Stimulated activated CD8-positive, alpha-beta memory T cell treated with anti-CD3 and anti-CD28 coated beads, Interleukin-7, amount 100 ng/mL, for 4 hours (primary cell): ENCODE data around the gene TLE6.
"Not testable (repeated sequence)": the region's sequence is repeated elsewhere in the genome, so short reads cannot be mapped to it uniquely, and the experiment has no call there.

Experiments used
- DNase-seq, 2 donors: peaks; one replicate each; pipeline ENCODE4 v3.0.0-alpha.2; 2020; ENCODE audit warnings: low read depth in 2 of 2

Gene TLE6

DNA sequence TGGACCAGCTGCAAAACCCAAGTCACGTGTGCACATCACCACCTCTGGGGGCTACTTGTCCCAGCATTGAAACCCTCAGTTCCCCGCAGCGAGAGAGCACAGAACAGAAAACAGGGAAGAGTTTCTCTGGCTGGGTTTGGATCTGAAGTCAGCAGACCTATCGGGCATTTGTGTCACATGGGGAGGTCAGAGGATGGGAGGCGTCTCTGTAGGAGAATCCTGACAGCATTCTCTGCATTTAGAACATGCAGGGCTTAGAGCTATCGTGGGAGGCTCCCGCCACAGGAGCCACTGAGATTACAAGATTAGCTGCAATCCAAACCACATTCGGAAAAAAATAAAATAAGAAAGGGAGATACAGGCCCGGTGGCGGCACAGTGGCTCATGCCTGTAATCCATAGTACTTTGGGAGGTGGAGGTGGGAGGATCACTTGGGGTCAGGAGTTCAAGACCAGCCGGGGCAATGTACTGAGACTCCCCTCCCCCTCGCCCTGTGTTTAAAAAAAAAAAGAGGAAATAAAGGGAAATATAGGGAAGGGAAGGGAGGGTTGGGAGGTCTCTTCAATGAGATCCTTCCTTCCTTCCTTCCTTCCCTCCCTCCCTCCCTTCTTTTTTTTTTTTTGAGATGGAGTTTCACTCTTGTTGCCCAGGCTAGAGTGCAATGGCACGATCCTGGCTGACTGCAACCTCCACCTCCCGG lies 2.9 kb upstream of the TLE6 start:
- DNase-seq: no peak

DNA sequence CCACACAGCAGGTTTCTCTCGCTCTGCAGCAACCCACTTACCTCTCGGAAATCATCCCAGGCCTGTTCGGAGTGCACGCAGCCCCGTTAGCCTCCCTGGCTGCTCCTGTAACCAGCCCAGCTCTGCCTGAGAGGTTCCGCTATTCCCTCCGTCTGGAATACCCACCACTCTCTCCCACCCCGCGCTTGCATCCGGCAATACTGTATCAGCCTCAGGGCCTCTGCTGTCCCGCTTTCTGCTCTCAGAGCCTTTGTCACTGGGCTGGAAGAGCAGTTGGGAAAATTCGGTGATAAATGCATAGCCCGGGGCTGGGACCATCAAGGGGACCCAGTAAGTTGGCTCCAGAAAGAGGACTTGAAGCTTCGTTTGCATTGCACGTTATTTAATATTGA lies 759 bp upstream of the TLE6 start:
- DNase-seq: no peak

DNA sequence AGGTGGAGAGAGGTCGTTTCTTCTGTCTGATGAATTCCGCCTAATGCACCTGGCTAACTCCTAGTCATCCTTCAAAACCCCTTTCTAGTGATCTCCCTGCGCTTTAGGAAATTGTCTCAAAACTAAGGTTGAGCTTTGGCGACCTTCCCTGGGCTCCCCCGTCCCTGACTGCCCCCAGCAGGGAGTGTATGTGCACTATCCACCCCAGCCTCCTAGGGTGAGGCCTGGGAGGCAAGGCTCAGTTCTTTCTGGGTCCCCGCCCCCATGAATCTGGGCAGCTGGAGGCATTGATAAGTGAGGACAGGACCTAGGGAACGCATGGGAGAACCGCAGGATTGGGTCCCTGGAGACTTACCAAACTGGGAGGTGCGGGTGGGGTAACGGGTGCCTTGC lies 378 bp downstream of the TLE6 start:
- no peak for DNase-seq

DNA sequence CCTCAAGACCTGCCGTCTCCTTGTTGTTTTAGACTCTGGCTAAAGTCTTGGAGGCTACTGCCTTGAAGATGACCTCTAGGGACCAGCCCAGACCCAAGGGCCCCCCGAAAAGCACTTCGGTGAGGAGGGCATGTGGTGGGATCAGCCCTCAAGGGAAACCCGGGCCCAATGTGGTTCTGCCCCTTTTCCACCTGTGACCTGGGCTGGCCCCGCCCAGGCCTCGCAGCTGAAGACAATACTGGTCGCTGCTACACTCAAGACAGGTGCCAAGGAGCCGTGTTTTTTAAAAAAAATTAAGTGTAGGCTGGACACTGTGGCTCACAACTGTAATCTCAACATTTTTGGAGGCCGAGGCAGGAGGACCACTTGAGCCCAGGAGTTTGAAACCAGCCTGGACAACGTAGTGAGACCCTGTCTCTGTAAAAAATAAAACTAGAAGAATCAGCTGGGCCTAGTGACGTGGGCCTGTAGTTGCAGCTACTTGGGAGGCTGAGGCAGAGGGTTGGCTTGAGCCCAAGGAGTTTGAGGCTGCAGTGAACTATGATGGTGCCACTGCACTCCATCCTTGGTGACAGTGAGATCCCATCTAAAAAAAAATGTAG lies 903 bp downstream of the TLE6 start:
- DNase-seq: no peak

DNA sequence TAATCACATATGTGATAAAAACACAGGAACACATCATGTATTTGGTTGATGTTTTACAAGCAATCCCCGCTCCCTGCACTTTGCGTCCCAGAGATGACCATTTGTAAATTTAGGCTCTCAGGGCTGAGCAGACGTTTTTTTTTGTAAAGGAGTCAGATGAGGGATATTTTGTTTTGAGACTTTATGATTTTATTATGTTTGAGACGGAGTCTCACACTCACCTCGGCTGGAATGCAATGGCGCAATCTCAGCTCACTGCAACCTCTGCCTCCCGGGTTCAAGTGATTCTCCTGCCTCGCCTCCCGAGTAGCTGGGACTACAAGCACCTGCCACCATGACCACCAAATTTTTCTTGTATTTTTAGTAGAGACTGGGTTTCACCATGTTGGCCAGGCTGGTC lies 1.4 kb downstream of the TLE6 start:
- no peak for DNase-seq

DNA sequence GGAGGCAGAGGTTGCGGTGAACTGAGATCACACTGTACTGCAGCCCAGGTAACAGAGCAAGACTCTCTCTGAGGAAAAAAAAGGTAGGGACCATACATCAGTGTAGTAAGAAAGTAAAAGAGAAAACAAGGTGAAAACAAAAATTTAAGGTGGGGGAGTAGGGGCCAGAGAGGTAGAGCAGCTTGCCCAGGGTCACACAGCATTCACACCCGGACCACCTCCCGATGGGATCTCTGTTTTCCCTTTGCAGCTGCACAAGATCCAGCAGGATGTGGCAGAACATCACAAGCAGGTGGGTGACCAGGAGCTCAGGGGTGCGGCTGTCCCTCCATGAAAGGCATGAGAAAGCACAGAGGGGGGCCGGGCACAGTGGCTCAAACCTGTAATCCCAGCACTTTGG lies 4.5 kb downstream of the TLE6 start:
- no peak for DNase-seq

DNA sequence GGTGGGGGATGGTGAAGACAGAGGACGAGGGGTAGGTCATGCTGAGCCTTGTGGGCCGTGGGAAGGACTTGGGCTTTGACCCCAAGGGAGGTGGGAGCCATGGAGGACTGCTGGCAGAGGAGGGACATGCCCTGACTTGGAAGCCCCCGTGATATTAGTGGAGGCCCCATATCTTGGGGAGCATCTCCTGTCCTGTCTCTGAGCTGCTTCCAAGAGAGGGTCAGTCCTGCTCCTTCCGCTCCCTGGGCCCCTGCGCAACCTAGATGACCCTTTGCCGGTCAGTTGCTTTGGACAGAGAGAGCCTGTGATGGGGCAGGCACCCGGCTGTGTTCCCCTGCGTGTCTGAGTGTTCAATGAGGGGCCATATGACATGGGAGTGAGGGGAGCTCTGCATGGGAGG lies 5.2 kb downstream of the TLE6 start:
- no peak for DNase-seq

DNA sequence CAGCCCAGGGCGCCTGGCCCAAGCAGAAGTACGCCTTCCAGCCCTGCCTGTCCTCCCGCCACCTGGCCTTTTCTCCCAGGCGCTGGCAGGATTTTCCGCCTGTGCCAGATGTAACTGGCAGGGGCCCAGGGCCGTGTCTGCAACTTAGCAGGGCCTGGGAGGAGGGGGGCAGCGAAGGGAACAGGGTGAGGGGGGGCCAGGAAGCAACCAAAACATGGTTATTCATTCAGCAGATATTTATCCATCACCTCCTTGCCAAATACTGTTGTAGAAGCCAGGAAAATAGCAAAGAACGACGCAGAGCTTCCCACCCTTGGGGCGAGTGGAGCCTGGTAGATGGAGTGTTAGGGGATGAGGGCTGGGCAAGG lies 5.6 kb downstream of the TLE6 start:
- no peak for DNase-seq

DNA sequence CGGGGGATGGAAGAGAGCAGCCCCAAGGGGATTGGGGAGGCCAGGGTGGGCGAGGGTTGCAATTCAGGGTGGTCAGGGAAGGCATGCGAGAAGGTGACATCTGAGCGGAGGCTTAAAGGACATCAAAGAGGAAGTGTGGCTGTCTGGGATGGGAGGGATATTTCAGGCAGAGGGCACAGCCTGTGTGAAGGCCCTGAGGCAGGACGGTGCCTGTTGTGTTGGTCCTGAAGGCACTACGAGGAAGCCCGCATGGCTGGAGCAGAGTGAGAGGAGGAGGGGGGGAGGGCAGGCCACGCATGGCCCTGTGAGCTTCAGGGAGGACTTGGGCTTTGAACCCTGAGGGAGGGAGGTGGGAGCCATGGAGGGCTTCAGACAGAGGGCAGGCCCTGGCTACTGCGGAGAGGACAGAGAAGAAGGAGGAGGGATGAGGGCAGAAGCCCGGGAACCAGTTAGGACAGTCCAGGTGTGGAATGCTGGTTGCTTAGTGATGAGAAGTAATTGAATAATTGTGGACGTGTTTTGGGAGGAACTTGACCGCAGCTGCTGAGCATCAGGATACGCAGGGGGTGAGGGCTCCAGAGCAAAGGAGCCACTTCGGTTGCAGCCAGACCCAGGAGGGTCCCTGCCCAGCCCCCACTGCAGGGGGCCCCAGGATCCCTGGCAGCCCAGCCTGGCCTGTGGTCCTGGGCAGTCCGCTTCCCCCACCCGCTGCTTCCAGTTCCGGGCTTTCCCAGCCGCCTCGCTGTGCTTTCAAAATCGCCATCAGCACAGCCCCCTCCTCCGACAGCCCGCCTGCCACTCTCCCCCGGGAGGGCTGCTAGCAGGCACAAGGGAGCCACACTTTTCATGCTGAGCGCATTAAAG lies 6.2 kb downstream of the TLE6 start:
- no peak for DNase-seq

DNA sequence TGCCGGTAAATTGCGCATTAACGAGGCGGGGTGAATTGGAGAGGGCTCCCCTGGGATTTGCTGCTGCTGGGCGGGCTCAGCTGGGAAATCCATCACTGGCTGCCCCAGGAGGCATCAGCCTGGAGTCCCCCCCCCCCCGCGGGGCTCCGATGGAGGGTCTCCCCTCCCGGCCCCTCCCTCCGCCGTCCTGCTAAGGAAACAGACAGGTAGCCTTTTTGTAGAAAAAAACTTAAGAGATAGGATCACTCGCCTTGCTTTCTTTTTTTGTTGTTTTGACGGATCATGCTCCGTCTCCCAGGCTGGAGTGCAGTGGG lies 6.8 kb downstream of the TLE6 start:
- no peak for DNase-seq

DNA sequence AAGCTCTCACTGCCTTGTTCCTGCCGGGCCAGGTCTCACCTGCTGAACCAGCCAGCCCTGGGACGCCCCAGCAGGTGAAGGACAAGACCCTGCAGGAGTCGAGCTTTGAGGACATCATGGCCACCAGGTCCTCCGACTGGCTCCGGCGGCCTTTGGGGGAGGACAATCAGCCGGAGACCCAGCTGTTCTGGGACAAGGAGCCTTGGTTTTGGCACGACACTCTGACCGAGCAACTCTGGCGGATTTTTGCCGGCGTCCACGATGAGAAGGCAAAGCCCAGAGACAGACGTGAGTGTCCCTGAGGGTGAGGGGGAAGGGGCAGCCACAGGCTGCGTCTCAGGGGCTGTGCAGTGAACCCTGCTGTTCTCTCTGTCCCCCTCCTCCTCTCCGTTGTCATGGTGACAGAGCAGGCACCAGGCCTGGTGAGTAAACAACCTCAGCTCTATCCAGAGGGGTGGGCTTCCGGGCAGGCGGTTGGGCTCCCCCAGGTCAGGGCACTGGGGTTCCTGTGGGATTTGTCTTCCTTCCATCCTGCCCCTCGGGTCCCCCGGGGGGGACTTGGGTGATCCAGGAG lies 9.7 kb downstream of the TLE6 start:
- DNase-seq: no peak

DNA sequence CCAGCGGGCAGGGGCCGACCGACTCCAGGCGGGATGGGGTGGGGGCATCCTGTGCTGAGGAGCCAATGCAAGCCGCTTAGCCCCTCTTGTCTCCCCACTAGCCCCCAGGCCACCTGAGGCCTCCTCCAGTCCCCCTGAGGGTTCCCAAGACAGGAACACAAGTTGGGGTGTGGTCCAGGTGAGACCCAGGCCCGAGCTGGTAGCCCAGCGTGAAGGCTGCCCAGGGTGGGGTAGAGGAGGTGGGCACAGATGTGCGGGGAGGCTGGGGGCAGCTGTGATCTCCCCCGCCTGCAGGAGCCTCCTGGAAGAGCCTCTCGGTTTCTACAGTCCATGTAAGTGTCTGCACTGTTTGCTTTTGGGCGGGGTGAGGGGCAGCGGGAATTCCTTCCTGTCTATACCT lies 10.4 kb downstream of the TLE6 start:
- DNase-seq: no peak

DNA sequence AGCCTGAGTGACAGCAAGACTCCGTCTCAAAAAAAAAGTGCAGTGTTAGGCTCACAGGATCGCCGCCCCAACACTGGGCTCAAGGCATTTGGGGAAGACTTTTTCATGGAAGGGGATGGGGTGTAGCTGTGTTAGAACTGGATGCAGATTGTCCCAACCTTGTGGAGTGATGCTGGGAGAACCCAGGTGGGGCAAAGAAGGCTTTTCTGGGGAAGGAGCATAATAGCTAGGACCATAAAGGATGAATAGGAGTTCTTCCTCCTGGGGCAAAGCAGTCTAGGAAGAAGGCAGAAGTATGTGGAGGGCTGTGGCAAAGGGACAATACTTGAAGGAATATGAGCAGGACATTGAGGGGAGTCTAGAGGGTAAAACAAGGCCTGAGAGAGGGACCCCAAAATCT lies 11.2 kb downstream of the TLE6 start:
- no peak for DNase-seq

DNA sequence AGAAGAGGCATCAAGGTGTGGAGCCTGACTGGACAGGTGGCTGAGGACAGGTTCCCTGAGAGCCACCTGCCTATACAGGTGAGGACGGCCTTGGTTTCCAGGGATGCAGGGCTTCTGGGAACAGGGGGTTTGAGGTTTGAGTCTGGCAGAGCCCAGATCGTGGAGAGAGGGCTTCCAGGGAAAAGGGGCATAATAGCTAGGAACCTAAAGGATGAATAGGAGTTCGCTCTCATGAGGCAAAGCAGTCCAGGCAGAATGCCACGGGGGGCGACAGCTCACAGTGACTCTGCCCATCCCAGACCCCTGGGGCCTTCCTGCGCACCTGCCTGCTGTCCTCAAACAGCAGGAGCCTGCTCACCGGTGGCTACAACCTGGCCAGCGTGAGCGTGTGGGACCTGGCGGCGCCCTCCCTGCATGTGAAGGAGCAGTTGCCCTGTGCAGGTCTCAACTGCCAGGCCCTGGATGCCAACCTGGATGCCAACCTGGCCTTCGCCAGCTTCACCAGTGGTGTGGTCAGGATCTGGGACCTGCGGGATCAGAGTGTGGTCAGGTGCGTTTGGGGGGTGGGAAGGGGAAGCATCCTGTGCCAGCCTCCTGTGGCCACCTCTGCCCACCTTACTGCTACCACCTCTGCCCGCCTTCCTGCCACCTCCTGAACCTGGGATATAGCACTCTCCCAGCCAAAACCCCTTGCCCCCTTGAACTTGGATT lies 12.0 kb downstream of the TLE6 start:
- no peak for DNase-seq

DNA sequence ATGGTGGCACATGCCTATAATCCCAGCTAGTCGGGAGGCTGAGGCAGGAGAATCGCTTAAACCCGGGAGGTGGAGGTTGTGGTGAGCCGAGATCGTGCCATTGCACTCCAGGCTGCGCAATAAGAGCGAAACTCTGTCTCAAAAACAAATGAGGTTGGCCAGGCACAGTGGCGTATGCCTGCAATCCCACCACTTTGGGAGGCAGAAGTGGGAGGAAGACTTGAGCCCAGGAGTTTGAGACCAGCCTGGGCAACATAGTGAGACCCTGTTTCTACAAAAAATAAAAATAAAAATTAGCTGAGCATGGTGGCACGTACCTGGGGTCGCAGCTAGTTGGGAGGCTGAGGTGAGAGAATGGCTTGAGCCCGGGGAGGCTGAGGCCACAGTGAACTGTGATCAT lies 15.0 kb downstream of the TLE6 start:
- DNase-seq: not testable (repeated sequence)

DNA sequence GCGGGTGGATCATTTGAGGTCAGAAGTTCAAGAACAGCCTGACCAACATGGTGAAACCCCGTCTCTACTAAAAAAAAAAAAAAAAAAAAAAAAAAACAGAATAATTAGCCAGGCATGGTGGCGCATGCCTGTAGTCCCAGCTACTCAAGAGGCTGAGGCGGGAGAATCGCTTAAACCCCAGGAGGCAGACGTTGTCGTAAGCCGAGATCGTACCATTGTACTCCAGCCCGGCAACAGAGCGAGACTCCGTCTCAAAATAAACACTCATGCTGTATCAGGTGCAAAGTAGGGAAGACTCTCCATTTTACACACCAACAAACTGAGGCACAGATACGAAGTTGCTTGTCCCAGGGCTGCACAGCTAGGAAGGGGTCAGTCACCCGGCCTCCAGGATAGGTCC lies 15.6 kb downstream of the TLE6 start:
- no peak for DNase-seq

DNA sequence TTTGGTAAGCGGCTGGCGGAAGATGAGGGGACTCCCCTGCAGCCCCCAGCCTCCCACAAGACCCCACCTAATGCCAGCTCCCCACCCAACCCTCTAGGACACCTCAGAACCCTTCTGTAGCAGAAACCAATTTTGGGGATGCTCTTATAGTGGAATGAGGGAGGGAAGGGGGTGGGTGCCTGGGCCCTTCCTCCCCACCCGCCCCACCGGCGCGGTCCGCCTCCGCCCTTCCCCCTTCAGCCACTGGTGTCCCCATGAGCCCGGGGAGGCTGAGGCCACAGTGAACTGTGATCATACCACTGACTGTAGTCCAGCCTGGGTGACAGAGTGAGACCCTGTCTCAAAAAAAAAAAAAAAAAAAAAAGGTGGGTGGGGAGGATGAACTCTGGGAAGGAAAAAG lies 16.2 kb downstream of the TLE6 start:
- no peak for DNase-seq

DNA sequence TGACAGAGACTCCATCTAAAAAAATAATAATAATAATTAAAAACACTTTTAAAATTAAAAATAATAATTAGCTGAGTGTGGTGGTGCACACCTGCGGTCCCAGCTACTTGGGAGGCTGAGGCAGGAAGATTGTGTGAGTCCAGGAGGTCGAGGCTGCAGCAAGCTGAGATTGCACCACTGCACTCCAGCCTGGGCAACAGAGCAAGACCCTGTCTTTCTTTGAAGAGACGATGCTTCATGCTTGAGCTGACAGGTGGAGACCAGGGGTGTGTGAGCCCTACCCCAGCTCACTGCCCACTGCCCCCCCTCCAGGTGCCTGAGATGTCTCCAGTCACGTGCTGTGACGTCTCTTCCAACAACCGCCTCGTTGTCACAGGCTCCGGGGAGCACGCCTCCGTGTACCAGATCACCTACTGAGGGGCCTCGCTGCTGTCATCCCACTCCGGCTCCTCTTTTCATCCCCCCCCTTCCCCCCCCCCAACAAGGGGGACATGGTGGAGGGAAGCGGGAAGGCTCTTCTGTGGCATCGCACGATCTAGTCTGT lies 17.3 kb downstream of the TLE6 start:
- DNase-seq: no peak

DNA sequence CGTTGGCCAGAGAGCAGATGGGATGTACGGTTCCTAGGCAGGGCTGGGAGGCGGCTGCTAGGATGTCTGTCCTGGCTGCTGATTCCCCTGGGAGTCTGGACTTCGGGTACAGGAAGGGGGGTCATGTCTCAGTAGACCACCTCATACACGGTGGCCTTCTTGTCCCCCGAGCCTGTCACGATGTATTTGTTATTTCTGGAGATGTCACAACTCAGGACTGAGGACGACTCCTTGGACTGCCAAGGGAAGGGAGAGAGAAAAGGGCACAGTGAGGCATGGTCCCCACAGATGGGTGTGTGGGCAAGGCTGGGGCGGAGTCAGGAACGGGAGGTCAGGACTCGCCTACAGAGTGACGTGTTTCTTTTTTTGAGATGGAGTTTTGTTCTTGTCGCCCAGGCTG lies 20.4 kb downstream of the TLE6 start:
- DNase-seq: no peak

DNA sequence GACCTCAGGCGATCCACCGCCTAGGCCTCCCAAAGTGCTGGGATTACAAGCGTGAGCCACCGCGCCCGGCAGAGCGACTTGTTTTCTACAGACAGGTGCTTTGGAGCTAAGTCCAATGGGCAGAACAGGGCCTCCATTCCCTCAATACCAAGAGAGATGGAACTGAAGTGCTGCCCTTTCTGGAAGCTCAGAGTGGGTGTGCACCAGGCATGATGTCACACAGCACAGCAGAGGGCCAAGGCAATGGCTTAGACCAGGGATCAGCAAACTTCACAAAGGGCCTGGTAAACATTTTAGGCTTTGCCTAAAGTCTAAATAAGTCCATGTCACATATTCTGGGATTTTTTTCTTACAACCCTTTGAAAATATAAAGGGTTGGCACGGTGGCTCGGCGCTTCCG lies 21.3 kb downstream of the TLE6 start:
- no peak for DNase-seq

DNA sequence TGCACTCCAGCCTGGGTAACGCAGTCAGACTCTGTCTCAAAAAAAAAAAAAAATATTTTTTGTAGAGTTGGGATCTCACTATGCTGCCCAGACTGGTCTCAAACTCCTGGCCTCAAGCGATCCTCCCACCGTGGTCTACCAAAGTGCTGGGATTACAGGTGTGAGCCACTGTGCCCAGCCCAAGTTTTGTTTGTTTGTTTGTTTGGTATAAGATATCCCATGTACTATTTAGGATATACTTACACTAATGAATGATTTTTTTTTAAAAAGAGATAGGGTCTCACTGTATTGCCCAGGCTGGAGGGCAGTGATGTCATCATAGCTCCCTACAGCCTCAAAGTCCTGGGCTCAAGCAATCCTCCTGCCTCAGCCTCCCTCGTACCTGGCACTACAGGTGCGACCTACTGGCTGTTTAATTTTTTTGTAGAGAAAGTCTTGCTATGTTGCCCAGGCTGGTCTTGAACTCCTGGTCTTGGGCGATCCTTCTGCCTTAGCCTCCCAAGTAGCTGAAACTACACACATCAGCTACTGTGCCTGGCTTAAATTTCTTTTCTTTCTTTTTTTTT lies 24.0 kb downstream of the TLE6 start:
- DNase-seq: no peak

DNA sequence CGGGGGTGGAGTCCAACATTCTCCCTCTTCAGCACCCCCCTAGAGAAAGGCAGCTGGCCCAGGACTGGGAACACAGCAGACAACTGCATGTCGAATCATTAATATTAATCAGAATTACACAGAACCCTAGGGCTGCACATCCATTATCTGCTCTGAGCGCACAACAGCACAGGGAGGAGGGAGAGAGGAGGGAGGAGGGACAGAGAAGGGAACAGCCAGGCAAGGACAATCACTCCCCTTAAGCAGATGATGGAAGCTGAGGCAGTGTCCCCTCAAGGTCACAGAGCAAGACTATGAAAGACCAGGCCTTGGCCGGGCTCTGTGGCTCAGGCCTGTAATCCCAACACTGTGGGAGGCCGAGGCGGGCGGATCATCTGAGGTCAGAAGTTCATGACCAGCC lies 25.7 kb downstream of the TLE6 start:
- no peak for DNase-seq
